H1 (cell line): ENCODE measurements around the gene SLC30A10. TPM values are rescaled to one million over a fixed set of nuclear protein-coding genes. Genes with fewer than 3 reads are reported as not detected.

Experiments
- CTCF ChIA-PET: fragments of 300-600 bp; sonication (Branson Sonifier 250); formaldehyde crosslinking; loops from one replicate; lab custom pipeline; 2021; ENCODE audit not compliant: partially characterized antibody; lab: Charles Lee
- POLR2A ChIA-PET: fragments of 300-600 bp; sonication (Branson Sonifier 250); formaldehyde crosslinking; loops from one replicate; lab custom pipeline; 2021; ENCODE audit warnings: inconsistent platforms; ENCODE audit not compliant: partially characterized antibody; lab: Charles Lee
- DNase-seq, 2 experiments: peaks; one replicate each; pipeline versions ENCODE4 v3.0.0 to v3.0.0-alpha.2; 2010 to 2022; ENCODE audit warnings: low spot score in 2 of 2, low read depth in 1 of 2, mixed read lengths in 1 of 2
- FAIRE-seq: peaks from 2 replicates; lab custom pipeline; 2011; peaks lifted over from hg19 to GRCh38; lab: Jason Lieb, UNC
- H2AFZ ChIP-seq: 2 replicates; pipeline ENCODE4 v1.8.1; 2012; ENCODE audit warnings: low read length, inconsistent platforms
- H2AK5ac ChIP-seq: 2 replicates; pipeline ENCODE4 v1.6.1; 2013; ENCODE audit warnings: low read depth, low read length
- H2BK120ac ChIP-seq: replicated peaks from 2 replicates; pipeline ENCODE3; 2013; ENCODE audit warnings: low read depth, low read length, inconsistent platforms
- H2BK12ac ChIP-seq: 2 replicates; pipeline ENCODE4 v1.6.1; 2013; ENCODE audit warnings: low read depth, low read length
- H2BK15ac ChIP-seq: 2 replicates; pipeline ENCODE4 v1.6.1; 2013; ENCODE audit warnings: low read length
- H2BK20ac ChIP-seq: 2 replicates; pipeline ENCODE4 v1.6.1; 2013; ENCODE audit warnings: low read length
- H2BK5ac ChIP-seq: 2 replicates; pipeline ENCODE4 v1.6.1; 2013; ENCODE audit warnings: low read depth, low read length
- H3K14ac ChIP-seq: 2 replicates; pipeline ENCODE4 v1.6.1; 2013; ENCODE audit warnings: inconsistent platforms; ENCODE audit not compliant: insufficient read length
- H3K18ac ChIP-seq: 2 replicates; pipeline ENCODE4 v1.6.1; 2013; ENCODE audit warnings: low read length; ENCODE audit errors: extremely low read depth
- H3K23ac ChIP-seq: 2 replicates; pipeline ENCODE4 v1.6.1; 2013; ENCODE audit warnings: inconsistent platforms; ENCODE audit not compliant: insufficient read length
- H3K23me2 ChIP-seq: 2 replicates; pipeline ENCODE4 v1.6.1; 2013; ENCODE audit warnings: low read depth, low read length
- H3K27ac ChIP-seq: 2 replicates; pipeline ENCODE4 v1.6.1; 2011; ENCODE audit warnings: low read depth, low read length, inconsistent platforms
- H3K27me3 ChIP-seq, 4 experiments: replicated peaks in 1 of 4; 1 replicate in 1 of 4; 2 replicates in 3 of 4; pipeline versions ENCODE4 v1.6.1 to v1.8.1; 2011 to 2013; ENCODE audit warnings: low read length in 3 of 4, mild to moderate bottlenecking in 3 of 4, inconsistent platforms in 2 of 4, mixed read lengths in 2 of 4, moderate library complexity in 1 of 4; ENCODE audit not compliant: control insufficient read depth in 3 of 4, insufficient read depth in 3 of 4; ENCODE audit errors: extremely low read depth in 1 of 4
- H3K36me3 ChIP-seq, 4 experiments: 2 replicates each; pipeline versions ENCODE4 v1.6.1 to v1.8.1; 2011 to 2013; ENCODE audit warnings: mild to moderate bottlenecking in 4 of 4, low read length in 3 of 4, moderate library complexity in 2 of 4, control low read depth in 1 of 4, inconsistent platforms in 1 of 4; ENCODE audit not compliant: insufficient read depth in 4 of 4, control insufficient read depth in 2 of 4
- H3K4ac ChIP-seq: replicated peaks from 2 replicates; pipeline ENCODE3; 2013; ENCODE audit warnings: low read length, low read depth, mixed read lengths, inconsistent platforms; ENCODE audit not compliant: insufficient read length
- H3K4me1 ChIP-seq, 4 experiments: replicated peaks in 1 of 4; 1 replicate in 1 of 4; 2 replicates in 3 of 4; pipeline versions ENCODE4 v1.6.1 to v1.8.1; 2011 to 2013; ENCODE audit warnings: low read length in 3 of 4, inconsistent platforms in 2 of 4, mixed read lengths in 1 of 4; ENCODE audit not compliant: insufficient read depth in 4 of 4, control insufficient read depth in 3 of 4
- H3K4me2 ChIP-seq, 2 experiments: 2 replicates each; pipeline versions ENCODE4 v1.6.1 to v1.8.1; 2011 to 2013; ENCODE audit warnings: low read depth in 2 of 2, low read length in 2 of 2, control low read depth in 1 of 2, inconsistent platforms in 1 of 2, mild to moderate bottlenecking in 1 of 2; ENCODE audit not compliant: insufficient read depth in 1 of 2
- H3K4me3 ChIP-seq, 4 experiments: fragments of 200-600, 300-600 bp in 1 of 4; sonication (generic), shearing (Covaris generic), sonication (Bioruptor Twin) in 1 of 4; 2 replicates each; pipeline versions ENCODE4 v1.5.1 to v1.8.1; 2011 to 2016; ENCODE audit warnings: low read length in 4 of 4, low read depth in 3 of 4, control low read depth in 2 of 4, inconsistent platforms in 2 of 4, mild to moderate bottlenecking in 2 of 4, mixed read lengths in 1 of 4, moderate library complexity in 1 of 4; ENCODE audit not compliant: insufficient read depth in 2 of 4; ENCODE audit errors: extremely low read depth in 1 of 4
- H3K56ac ChIP-seq: replicated peaks from 2 replicates; pipeline ENCODE3; 2013; ENCODE audit warnings: low read depth, mild to moderate bottlenecking, mixed read lengths, low read length, inconsistent platforms; ENCODE audit not compliant: insufficient read length
- H3K79me1 ChIP-seq: 2 replicates; pipeline ENCODE4 v1.6.1; 2013; ENCODE audit warnings: low read depth, low read length, control low read depth
- H3K79me2 ChIP-seq, 2 experiments: 2 replicates each; pipeline versions ENCODE4 v1.6.1 to v1.8.1; 2012 to 2013; ENCODE audit warnings: low read length in 2 of 2, mild to moderate bottlenecking in 2 of 2, inconsistent platforms in 1 of 2; ENCODE audit not compliant: insufficient read depth in 2 of 2, control insufficient read depth in 1 of 2
- H3K9ac ChIP-seq, 4 experiments: replicated peaks in 1 of 4; 1 replicate in 1 of 4; 2 replicates in 3 of 4; pipeline versions ENCODE4 v1.6.1 to v1.8.1; 2011 to 2013; ENCODE audit warnings: low read depth in 3 of 4, low read length in 3 of 4, control low read depth in 2 of 4, mild to moderate bottlenecking in 2 of 4, moderate library complexity in 2 of 4, inconsistent platforms in 1 of 4; ENCODE audit errors: extremely low read depth in 1 of 4
- H3K9me3 ChIP-seq, 2 experiments: 2 replicates each; pipeline versions ENCODE4 v1.6.1 to v1.8.1; 2012 to 2013; ENCODE audit warnings: mild to moderate bottlenecking in 2 of 2, moderate library complexity in 2 of 2, control low read depth in 1 of 2, inconsistent platforms in 1 of 2, low read depth in 1 of 2, low read length in 1 of 2, mixed read lengths in 1 of 2; ENCODE audit not compliant: insufficient read depth in 2 of 2
- H4K20me1 ChIP-seq, 2 experiments: replicated peaks in 1 of 2; 2 replicates each; pipeline versions ENCODE3 to v1.8.1; 2011 to 2013; ENCODE audit warnings: inconsistent platforms in 2 of 2, low read length in 2 of 2, mild to moderate bottlenecking in 1 of 2; ENCODE audit not compliant: insufficient read depth in 2 of 2, control insufficient read depth in 1 of 2
- H4K5ac ChIP-seq: 2 replicates; pipeline ENCODE4 v1.6.1; 2013; ENCODE audit warnings: low read length, low read depth, mixed read lengths, inconsistent platforms; ENCODE audit not compliant: insufficient read length
- H4K8ac ChIP-seq: 2 replicates; pipeline ENCODE4 v1.8.0; 2013; ENCODE audit warnings: mild to moderate bottlenecking, moderate library complexity, low read length, inconsistent platforms; ENCODE audit not compliant: insufficient read depth; ENCODE audit errors: extremely low read depth
- H4K91ac ChIP-seq: replicated peaks from 2 replicates; pipeline ENCODE3; 2013; ENCODE audit warnings: low read length, mixed read lengths, inconsistent platforms; ENCODE audit not compliant: insufficient read length
- CBX8 ChIP-seq: fragments of 300-800, 300-1000 bp; sonication (generic); IDR thresholded peaks from 2 replicates; pipeline ENCODE4 v1.7.1; 2016; ENCODE audit warnings: low read depth, low read length, borderline replicate concordance
- EP300 ChIP-seq, 2 experiments: IDR thresholded peaks; 1 replicate in 1 of 2; 2 replicates in 1 of 2; pipeline ENCODE4 v1.6.1; 2011 to 2012; ENCODE audit warnings: low read depth in 2 of 2, low read length in 2 of 2, mild to moderate bottlenecking in 2 of 2, borderline replicate concordance in 1 of 2, inconsistent platforms in 1 of 2, moderate library complexity in 1 of 2
- JUN ChIP-seq: IDR thresholded peaks from 2 replicates; pipeline ENCODE4 v1.6.1; 2011; ENCODE audit warnings: low read depth, mild to moderate bottlenecking, improper control_type of control experiment, low read length
- KDM1A ChIP-seq: fragments of 200-600, 300-600 bp; sonication (generic); IDR thresholded peaks from 2 replicates; pipeline ENCODE4 v1.7.1; 2016; ENCODE audit warnings: mild to moderate bottlenecking, low read length, borderline replicate concordance
- KDM4A ChIP-seq: IDR thresholded peaks from one replicate; pipeline ENCODE4 v1.7.1; 2012; ENCODE audit warnings: low read depth, mild to moderate bottlenecking, moderate library complexity, low read length, inconsistent platforms; ENCODE audit not compliant: severe bottlenecking
- KDM5A ChIP-seq: fragments of 200-600 bp; IDR thresholded peaks from 2 replicates; pipeline ENCODE4 v1.7.1; 2012; ENCODE audit warnings: mild to moderate bottlenecking, low read length, inconsistent platforms, mixed read lengths
- PHF8 ChIP-seq: fragments of 200-600 bp; sonication (generic); conservative IDR thresholded peaks from 2 replicates; pipeline ENCODE4 v1.7.1; 2012; ENCODE audit warnings: low read depth, mild to moderate bottlenecking, inconsistent platforms, low read length, moderate library complexity
- POLR2A ChIP-seq, 2 experiments: IDR thresholded peaks; 1 replicate in 1 of 2; 2 replicates in 1 of 2; pipeline ENCODE4 v1.6.1; 2011; ENCODE audit warnings: low read depth in 2 of 2, low read length in 2 of 2, mild to moderate bottlenecking in 2 of 2; ENCODE audit errors: control extremely low read depth in 1 of 2
- SAP30 ChIP-seq: fragments of 300-600 bp; sonication (generic); IDR thresholded peaks from 2 replicates; pipeline ENCODE4 v1.7.1; 2012; ENCODE audit warnings: low read length, moderate library complexity, mild to moderate bottlenecking, inconsistent platforms; ENCODE audit not compliant: insufficient read depth, insufficient replicate concordance
- WGBS, 2 experiments: shearing (Covaris generic) in 1 of 2; methylation state at CpG; one replicate each; pipeline versions ENCODE4 v1.1.6 to v1.1.7; 2013 to 2015; ENCODE audit warnings: low lambda C conversion rate in 2 of 2, mixed read lengths in 2 of 2, inconsistent platforms in 1 of 2, low coverage in 1 of 2, missing lambda C conversion rate in 1 of 2; ENCODE audit not compliant: insufficient replicate concordance in 2 of 2, insufficient coverage in 1 of 2, insufficient read length in 1 of 2; ENCODE audit errors: extremely low coverage in 1 of 2, missing lambda C conversion rate in 1 of 2; 5-methylcytosine and 5-hydroxymethylcytosine counted together
- polyA plus RNA-seq, 7 experiments: library from polyadenylated mRNA; depleted of rRNA in 3 of 7; stranded (reverse) in 5 of 7; unstranded in 2 of 7; fragments of >200 nt in 5 of 7; fragments of 200-250 nt in 2 of 7; gene quantifications; 1 replicate in 5 of 7; 2 replicates in 1 of 7; 4 replicates in 1 of 7; pipeline versions ENCODE4 v1.2.1 to v1.2.3, GENCODE V29; 2011 to 2013; ENCODE audit warnings: missing spikeins in 2 of 7, mixed read lengths in 2 of 7
- total RNA-seq: library from RNA; stranded (reverse); fragmentation: NEBNext Ultra II Directional; extraction: Animal tissue kit (Norgen Biotek cat#: 25700); gene quantifications from 2 replicates; pipeline ENCODE4 v1.2.1, GENCODE V29; 2021
- TF ChIP-seq, protein P1 (sequence below): IDR thresholded peaks from 2 replicates; pipeline ENCODE4 v1.6.1; 2012; ENCODE audit warnings: inconsistent platforms
- TF ChIP-seq, protein P2 (sequence below): IDR thresholded peaks from 2 replicates; pipeline ENCODE4 v1.6.1; 2011; ENCODE audit warnings: low read length, improper control_type of control experiment

Gene SLC30A10
- total and polyA plus RNA-seq, 2 of the 8 experiments (the other 6 are each of a cell fraction or from before 2014, with no cell fraction given), result 0.23 to 0.61 TPM

DNA sequence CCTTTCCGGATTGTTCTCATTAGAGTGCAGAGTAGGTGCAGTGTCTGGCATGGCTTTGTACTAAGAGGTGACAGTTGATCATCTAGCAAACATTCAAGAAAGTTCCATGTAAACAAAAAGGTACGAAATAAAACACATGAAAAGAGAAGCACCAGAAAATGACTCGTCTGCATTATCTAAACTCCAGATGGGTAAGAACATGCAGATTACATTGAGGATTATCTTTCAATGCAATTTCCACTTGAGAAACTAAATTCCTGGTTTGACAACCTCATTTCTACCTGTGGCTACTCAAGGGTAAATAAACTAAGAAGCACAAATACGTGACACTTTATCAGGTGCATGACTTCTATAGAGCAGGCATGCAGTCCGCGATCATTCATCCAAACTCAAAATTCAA, 17.6 kb downstream of the SLC30A10 start:
- no peak overlapping the region for H2BK5ac ChIP-seq
- no peak overlapping the region for H2AK5ac ChIP-seq
- H2BK120ac ChIP-seq, result no peak overlapping the region
- no peak overlapping the region for H2AFZ ChIP-seq
- H3K14ac ChIP-seq, result no peak overlapping the region
- CTCF ChIA-PET, result no interaction called here
- 89% methylated on average over 6 of the region's 6 CpGs; no CpG with 5 or more reads in 1 of the 2 experiments for WGBS, 2 experiments
- H4K91ac ChIP-seq, result no peak overlapping the region
- H3K18ac ChIP-seq, result no peak overlapping the region
- no peak overlapping the region for H4K8ac ChIP-seq
- H3K23ac ChIP-seq, result no peak overlapping the region
- peak; percentile 7 for FAIRE-seq
- POLR2A ChIA-PET, result no interaction called here
- no peak overlapping the region for H3K4ac ChIP-seq
- no peaks in the 10 kb centered on the region for H4K20me1 ChIP-seq
- no peak overlapping the region for H3K4me3 ChIP-seq
- no peak overlapping the region for H2BK15ac ChIP-seq
- no peaks in the 10 kb centered on the region for H3K79me2 ChIP-seq
- H3K9me3 ChIP-seq, result no peaks in the 10 kb centered on the region
- H3K4me1 ChIP-seq, result no peaks in the 10 kb centered on the region
- DNase-seq, result no peak
- no peak overlapping the region for H3K56ac ChIP-seq
- no peaks in the 10 kb centered on the region for H3K79me1 ChIP-seq
- H2BK12ac ChIP-seq, result no peak overlapping the region
- H3K9ac ChIP-seq, result no peak overlapping the region
- no peak overlapping the region for H3K27ac ChIP-seq
- no peak overlapping the region for H4K5ac ChIP-seq
- no peaks in the 10 kb centered on the region for H3K23me2 ChIP-seq
- H3K27me3 ChIP-seq, result no peaks in the 10 kb centered on the region
- TF ChIP-seq KDM5A, result no peak
- no peak for TF ChIP-seq JUN
- no peak for TF ChIP-seq EP300 (IDR thresholded peaks at IDR 0.05; ENCODE audit: borderline replicate concordance in 1 of 2, low read depth in 2 of 2, low read length in 2 of 2)
- no peak for TF ChIP-seq PHF8
- TF ChIP-seq KDM1A, result no peak
- no peak for TF ChIP-seq POLR2A (IDR thresholded peaks at IDR 0.05; ENCODE audit: control extremely low read depth in 1 of 2, low read depth in 2 of 2, low read length in 2 of 2)
- no peak for TF ChIP-seq KDM4A
- TF ChIP-seq, protein P1, sequence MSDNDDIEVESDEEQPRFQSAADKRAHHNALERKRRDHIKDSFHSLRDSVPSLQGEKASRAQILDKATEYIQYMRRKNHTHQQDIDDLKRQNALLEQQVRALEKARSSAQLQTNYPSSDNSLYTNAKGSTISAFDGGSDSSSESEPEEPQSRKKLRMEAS, result no peak
- TF ChIP-seq CBX8, result no peak
- TF ChIP-seq, protein P2, sequence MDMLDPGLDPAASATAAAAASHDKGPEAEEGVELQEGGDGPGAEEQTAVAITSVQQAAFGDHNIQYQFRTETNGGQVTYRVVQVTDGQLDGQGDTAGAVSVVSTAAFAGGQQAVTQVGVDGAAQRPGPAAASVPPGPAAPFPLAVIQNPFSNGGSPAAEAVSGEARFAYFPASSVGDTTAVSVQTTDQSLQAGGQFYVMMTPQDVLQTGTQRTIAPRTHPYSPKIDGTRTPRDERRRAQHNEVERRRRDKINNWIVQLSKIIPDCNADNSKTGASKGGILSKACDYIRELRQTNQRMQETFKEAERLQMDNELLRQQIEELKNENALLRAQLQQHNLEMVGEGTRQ, result no peak
- TF ChIP-seq SAP30, result no peak
- H3K36me3 ChIP-seq, result no peaks in the 10 kb centered on the region
- H2BK20ac ChIP-seq, result no peak overlapping the region
- H3K4me2 ChIP-seq, result no peak overlapping the region
